ENCODE data around the gene TPM2.
A peak's percentile ranks its signal among the peaks of the same experiment; 100 is the strongest.

TPM2 gene

DNA sequence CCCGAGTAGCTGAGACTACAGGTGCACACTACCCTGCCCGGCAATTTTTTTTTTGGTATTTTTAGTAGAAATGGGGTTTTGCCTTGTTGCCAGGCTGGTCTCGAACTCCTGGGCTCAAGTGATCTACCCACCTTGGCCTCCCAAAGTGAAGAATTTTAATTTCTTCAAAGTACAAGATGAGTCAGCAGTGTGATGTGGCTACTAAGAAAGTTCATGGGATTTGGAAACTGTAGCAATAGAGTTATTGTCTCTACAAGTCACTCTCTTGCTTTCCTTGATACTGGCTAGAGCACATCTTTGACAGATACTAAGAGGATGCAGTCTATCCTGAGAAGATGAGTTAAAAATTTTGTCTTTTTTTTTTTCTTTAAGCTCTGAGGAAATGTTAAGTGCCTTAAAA lies 44.4 kb upstream of the TPM2 start:
- in situ Hi-C loops (cut with HindIII; ENCODE audit: low pct_ligation_motif_present, low sequenced_read_pairs), result no loop called here
- H3K4me3 ChIP-seq (ENCODE audit: low read depth, low read length), result no peak overlapping the region
- TF ChIP-seq, protein P1, sequence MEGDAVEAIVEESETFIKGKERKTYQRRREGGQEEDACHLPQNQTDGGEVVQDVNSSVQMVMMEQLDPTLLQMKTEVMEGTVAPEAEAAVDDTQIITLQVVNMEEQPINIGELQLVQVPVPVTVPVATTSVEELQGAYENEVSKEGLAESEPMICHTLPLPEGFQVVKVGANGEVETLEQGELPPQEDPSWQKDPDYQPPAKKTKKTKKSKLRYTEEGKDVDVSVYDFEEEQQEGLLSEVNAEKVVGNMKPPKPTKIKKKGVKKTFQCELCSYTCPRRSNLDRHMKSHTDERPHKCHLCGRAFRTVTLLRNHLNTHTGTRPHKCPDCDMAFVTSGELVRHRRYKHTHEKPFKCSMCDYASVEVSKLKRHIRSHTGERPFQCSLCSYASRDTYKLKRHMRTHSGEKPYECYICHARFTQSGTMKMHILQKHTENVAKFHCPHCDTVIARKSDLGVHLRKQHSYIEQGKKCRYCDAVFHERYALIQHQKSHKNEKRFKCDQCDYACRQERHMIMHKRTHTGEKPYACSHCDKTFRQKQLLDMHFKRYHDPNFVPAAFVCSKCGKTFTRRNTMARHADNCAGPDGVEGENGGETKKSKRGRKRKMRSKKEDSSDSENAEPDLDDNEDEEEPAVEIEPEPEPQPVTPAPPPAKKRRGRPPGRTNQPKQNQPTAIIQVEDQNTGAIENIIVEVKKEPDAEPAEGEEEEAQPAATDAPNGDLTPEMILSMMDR (IDR thresholded peaks at IDR 0.05; ENCODE audit: low read depth, low read length, missing control alignments), result no peak
- peaks cover 50% of the 10 kb centered on the region for H3K36me3 ChIP-seq (replicated peaks)
- DNase-seq, result no peak
- no peaks in the 10 kb centered on the region for H3K27me3 ChIP-seq (replicated peaks)
- no peak overlapping the region for H3K27ac ChIP-seq

DNA sequence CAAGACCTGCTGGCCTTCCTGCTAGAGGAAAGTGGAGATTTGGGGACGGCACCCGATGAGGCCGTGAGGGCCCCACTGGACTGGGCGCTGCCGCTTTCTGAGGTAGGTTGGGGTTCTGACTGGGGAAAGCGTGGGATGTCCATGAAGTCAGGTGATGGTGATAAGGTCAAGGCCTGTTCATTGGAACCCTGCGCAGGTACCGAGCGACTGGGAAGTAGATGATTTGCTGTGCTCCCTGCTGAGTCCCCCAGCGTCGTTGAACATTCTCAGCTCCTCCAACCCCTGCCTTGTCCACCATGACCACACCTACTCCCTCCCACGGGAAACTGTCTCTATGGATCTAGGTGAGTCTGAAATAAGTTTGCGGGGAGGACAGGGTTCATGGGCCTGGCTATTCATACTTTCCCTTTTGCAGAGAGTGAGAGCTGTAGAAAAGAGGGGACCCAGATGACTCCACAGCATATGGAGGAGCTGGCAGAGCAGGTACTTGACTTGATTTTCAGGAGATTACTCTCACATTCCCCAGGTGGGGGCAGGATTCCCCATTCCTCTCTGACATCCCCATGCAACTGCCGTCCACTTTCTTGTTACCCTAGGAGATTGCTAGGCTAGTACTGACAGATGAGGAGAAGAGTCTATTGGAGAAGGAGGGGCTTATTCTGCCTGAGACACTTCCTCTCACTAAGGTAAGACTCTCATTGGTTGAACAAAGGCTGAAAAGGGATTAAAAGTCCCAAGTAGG lies 43.2 kb upstream of the TPM2 start:
- peak overlapping the region; percentile 76 for H3K27ac ChIP-seq
- TF ChIP-seq, protein P1 (IDR thresholded peaks at IDR 0.05; ENCODE audit: low read depth, low read length, missing control alignments), result peak; percentile 3
- in situ Hi-C loops (cut with HindIII; ENCODE audit: low pct_ligation_motif_present, low sequenced_read_pairs), result no loop called here
- H3K36me3 ChIP-seq (replicated peaks), result peaks cover 38% of the 10 kb centered on the region
- no peaks in the 10 kb centered on the region for H3K27me3 ChIP-seq (replicated peaks)
- H3K4me3 ChIP-seq (ENCODE audit: low read depth, low read length), result peak overlapping the region; percentile 96
- DNase-seq, result peak; percentile 52

DNA sequence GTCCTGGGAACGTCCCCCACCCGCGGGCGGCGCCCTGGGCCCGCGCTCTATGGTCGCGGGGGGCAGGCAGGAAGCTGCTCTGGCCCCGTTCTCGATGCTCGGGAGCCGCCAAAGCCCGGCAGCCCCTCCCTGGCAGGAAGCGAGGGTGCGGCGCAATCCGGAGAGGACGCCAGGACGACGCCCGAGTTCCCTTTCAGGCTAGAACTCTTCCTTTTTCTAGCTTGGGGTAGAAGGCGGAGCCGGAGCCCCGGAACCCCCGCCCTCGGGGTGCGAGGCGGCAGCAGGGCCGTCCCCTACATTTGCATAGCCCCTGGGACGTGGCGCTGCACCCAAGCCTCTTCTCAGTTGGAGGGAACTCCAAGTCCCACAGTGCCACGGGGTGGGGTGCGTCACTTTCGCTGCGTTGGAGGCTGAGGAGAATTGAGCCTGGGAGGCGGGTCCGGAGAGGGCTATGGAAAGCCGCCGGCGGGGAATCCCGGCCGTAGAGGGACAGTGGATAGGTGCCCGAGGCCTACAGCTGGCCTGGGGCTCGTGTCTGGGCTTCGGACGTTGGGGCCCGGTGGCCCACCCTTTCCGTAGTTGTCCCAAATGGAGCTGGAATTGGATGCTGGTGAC lies 42.6 kb upstream of the TPM2 start, which contains the start of the genes CREB3 and TLN1:
Gene CREB3 (plus strand): TSS at position 482 of the 615 bp plus-strand sequence. CDS start 107 bp downstream, at position 589.
Gene TLN1 (minus strand): TSS at position 11 of the 615 bp plus-strand sequence. CDS start 6,501 bp downstream, outside the sequence.
- TF ChIP-seq, protein P1 (IDR thresholded peaks at IDR 0.05; ENCODE audit: low read depth, low read length, missing control alignments), result no peak
- peak; percentile 99 for DNase-seq
- peak within 1 kb of the TSS; percentile 96 for H3K4me3 ChIP-seq (ENCODE audit: low read depth, low read length)
- in situ Hi-C loops (cut with HindIII; ENCODE audit: low pct_ligation_motif_present, low sequenced_read_pairs), result no loop called here
- peaks cover 32% of the 10 kb centered on the region for H3K36me3 ChIP-seq (replicated peaks)
- H3K27me3 ChIP-seq (replicated peaks), result no peaks in the 10 kb centered on the region
- H3K27ac ChIP-seq, result peak within 1 kb of the TSS; percentile 76

DNA sequence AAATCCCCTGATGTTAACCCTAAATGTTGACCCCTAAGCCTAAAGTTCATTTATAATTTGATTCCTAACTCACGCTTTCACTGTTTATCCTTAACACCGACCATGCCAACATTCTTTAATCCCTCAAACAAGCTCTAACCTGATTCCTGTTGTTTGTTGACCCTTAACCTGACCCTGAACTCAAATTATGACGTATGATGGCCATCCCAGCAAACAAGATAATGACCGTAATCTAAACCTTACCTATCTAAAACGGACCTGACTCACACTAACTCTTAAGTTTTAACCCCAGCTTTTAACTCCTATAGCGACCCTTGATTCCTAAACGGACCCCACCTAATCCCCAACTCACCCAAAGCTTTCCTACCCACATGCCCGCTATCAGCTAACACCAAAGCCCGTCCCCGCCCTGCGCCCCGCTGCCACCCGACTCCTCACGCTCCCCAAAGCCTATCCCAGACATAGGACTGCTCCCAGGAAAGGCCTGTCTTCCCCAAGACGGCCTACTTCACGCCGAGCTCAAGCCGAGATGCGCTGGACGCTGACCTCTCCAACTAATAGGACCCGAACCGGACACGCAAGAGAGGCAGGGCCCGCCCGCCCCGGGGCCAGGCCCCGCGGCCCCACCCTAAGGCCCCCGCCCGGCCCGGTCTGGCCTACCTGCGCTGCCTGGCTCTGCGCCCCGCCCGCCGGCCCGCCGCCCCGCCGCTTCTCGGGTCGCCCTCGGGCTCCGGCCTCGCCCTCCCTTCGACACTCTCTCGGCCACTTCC lies 41.9 kb upstream of the TPM2 start:
- DNase-seq, result no peak
- Histone ChIP-seq H3K27me3 (replicated peaks) (no peaks in the 10 kb centered on the region), H3K36me3 (replicated peaks) (peaks cover 25% of the 10 kb centered on the region), H3K27ac (peak overlapping the region; percentile 76), H3K4me3 (ENCODE audit: low read depth, low read length) (peak overlapping the region; percentile 96)
- TF ChIP-seq, protein P1 (IDR thresholded peaks at IDR 0.05; ENCODE audit: low read depth, low read length, missing control alignments), result no peak
- in situ Hi-C loops (cut with HindIII; ENCODE audit: low pct_ligation_motif_present, low sequenced_read_pairs), result no loop called here

DNA sequence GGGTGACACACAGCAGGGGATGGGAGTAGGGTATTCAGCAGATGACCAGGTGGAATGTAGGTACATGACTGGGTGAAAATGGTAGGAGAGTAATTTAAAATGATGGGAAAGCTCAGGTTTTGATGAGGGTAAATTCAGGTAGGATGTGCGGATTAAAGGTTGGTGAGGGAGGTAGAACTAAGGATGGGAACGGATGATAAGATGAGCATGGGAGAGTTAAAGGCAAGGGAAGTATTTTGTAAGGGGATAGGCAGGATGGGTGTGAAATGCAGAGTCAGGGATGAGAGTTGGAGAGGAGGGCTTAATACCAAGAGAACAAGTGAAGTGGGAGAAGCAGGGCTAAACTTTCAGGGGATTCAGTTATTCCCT lies 40.7 kb upstream of the TPM2 start:
- TF ChIP-seq, protein P1 (IDR thresholded peaks at IDR 0.05; ENCODE audit: low read depth, low read length, missing control alignments), result no peak
- H3K4me3 ChIP-seq (ENCODE audit: low read depth, low read length), result peak overlapping the region; percentile 96
- in situ Hi-C loops (cut with HindIII; ENCODE audit: low pct_ligation_motif_present, low sequenced_read_pairs), result no loop called here
- no peak for DNase-seq
- H3K27ac ChIP-seq, result peak overlapping the region; percentile 76
- H3K36me3 ChIP-seq (replicated peaks), result peaks cover 21% of the 10 kb centered on the region
- no peaks in the 10 kb centered on the region for H3K27me3 ChIP-seq (replicated peaks)
